Central memory CD8-positive, alpha-beta T cell (primary cell): Measurements from ENCODE around the gene NGF.

Experiments
- ATAC-seq: fragments of 150-1000 bp; cut with Tn5 transposase; replicated peaks from 2 replicates; pipeline ENCODE4 v1.10.0; 2022; ENCODE audit warnings: mild to moderate bottlenecking, moderate FRiP score, moderate number of reproducible peaks; ENCODE audit not compliant: poor library complexity, severe bottlenecking; ENCODE audit errors: extremely low read depth
- DNase-seq, 2 donors: peaks; one replicate each; pipeline ENCODE4 v3.0.0; 2021; ENCODE audit warnings: low spot score in 2 of 2
- H3K27ac Mint-ChIP-seq: one replicate; pipeline ENCODE4 v1.8.0; 2022; ENCODE audit warnings: low read depth, mild to moderate bottlenecking, moderate library complexity, mixed read lengths
- H3K27me3 Mint-ChIP-seq: one replicate; pipeline ENCODE4 v1.8.0; 2022; ENCODE audit warnings: mixed read lengths
- H3K36me3 Mint-ChIP-seq: one replicate; pipeline ENCODE4 v1.8.0; 2022; ENCODE audit warnings: mild to moderate bottlenecking, moderate library complexity, mixed read lengths; ENCODE audit not compliant: insufficient read depth
- H3K4me1 Mint-ChIP-seq: one replicate; pipeline ENCODE4 v1.8.0; 2022; ENCODE audit warnings: mixed read lengths
- H3K4me3 Mint-ChIP-seq: one replicate; pipeline ENCODE4 v1.8.0; 2022; ENCODE audit warnings: mild to moderate bottlenecking, moderate library complexity, mixed read lengths
- H3K9me3 Mint-ChIP-seq: one replicate; pipeline ENCODE4 v1.8.0; 2022; ENCODE audit warnings: mixed read lengths

Gene NGF

GRCh38 chr1:115237507-115237906 is 100.5 kb downstream of the NGF start:
- ATAC-seq = no peak
- no peaks in the 10 kb centered on the region for H3K36me3 Mint-ChIP-seq
- no peak for DNase-seq
- no peaks in the 10 kb centered on the region for H3K4me1 Mint-ChIP-seq
- no peak overlapping the region for H3K27ac Mint-ChIP-seq
- no peaks in the 10 kb centered on the region for H3K9me3 Mint-ChIP-seq
- H3K27me3 Mint-ChIP-seq = peaks cover 48% of the 10 kb centered on the region
- H3K4me3 Mint-ChIP-seq = no peak overlapping the region

- Mint-ChIP-seq H3K4me3 (no peak overlapping the region), H3K4me1 (no peaks in the 10 kb centered on the region), H3K27me3 (peaks cover 44% of the 10 kb centered on the region), H3K27ac (no peak overlapping the region), H3K9me3 (no peaks in the 10 kb centered on the region), H3K36me3 (no peaks in the 10 kb centered on the region)
- ATAC-seq = no peak
- no peak for DNase-seq
These were observed 101.0 kb downstream of the NGF start for GRCh38 chr1:115237023-115237422.
